CD4-positive, alpha-beta T cell treated with Interleukin-2 at 100 ng/mL for 4 hours (primary cell): ENCODE data around the gene TMUB1.

Source experiments
- DNase-seq: peaks from one replicate; pipeline ENCODE4 v3.0.0-alpha.2; 2020; ENCODE audit warnings: low spot score

TMUB1 gene

DNA sequence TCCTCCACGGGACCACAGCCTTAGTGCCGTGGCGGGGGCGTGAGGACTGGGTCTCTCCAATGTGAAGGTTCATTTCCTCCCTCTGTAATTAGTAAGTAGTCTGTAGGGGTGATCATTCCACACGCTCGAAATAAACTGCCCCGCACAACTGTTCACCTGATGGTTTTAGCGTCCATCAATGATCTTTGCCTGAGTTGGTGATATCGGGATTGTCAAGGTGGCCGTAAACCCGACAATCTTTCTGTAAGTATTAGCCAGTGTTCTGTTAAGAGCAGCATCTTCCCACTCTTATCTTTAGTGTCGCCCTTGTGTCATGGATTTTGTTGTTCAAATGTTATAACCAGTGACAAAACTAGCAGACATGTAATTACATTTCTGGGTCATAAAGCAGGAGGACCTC lies 20.7 kb upstream of the TMUB1 start:
- DNase-seq: no peak

DNA sequence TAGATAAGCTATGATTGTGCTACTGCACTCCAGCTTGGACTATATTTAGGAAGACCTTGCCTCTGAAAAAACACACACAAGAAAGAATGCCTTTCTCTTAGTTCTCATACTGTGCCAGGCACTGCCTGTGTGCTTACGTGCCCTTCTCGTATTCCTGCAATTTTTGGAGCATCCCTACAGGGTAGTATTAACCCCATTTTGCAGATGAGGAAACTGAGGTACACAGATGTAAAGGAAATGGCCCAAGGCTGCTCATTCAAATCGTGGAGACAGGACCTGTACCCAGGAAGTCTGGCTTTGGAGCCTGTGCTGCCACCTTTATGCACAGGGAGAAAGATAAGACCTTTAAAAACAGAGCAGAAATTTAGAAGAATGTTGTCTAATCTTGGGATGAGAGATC lies 19.7 kb upstream of the TMUB1 start:
- DNase-seq: no peak

GRCh38 chr7:151101621-151102396 lies 18.5 kb upstream of the TMUB1 start:
- DNase-seq: no peak

DNA sequence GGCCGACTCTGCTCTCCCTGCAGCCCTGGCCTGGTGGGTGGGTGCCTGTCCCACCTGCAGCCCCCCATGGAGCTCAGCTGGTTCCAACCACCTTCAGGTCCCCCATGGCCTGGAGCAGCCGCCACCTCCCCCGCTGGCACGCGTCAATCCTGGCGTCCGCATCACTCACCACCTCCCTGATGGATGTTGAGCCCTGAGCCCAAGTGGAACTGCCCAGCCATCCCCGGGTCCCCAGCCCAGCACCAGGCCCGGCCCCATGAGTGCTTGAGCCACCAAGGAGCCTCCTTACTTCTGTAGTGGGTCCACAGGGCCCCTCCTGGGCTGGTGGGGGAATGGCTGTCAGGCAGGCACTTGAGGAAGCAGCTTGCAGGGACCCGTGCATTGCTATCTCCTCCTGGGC lies 17.6 kb upstream of the TMUB1 start:
- DNase-seq: no peak

- DNase-seq: no peak
These were observed 16.4 kb upstream of the TMUB1 start for GRCh38 chr7:151099486-151100211.

- DNase-seq: no peak
These were observed 12.7 kb upstream of the TMUB1 start for GRCh38 chr7:151095828-151096475.

- DNase-seq: no peak
These were observed 12.0 kb upstream of the TMUB1 start for GRCh38 chr7:151095123-151095797.

- DNase-seq: no peak
These were observed 11.4 kb upstream of the TMUB1 start for GRCh38 chr7:151094675-151095074.

GRCh38 chr7:151093748-151094147 lies 10.5 kb upstream of the TMUB1 start:
- no peak for DNase-seq

DNA sequence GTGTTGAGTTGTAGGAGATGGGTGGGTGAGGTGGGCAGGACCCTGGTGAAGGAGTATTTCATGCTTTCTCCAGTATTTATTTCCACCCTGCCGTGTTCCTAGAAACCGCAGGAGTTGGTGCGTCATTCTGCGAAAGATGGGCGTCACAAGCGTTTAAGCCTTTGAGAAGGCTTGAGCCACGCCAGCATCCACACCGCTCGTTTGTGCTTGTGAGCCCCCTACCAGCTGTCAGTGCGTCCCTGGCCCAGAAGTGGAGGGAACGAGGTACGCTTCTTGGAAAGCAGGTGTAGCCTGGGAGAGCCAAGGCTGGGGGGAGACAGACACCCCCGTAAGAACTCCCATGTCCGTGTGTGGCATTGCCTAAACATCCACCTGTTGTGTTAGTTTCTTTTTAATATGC lies 8.7 kb upstream of the TMUB1 start:
- no peak for DNase-seq

- no peak for DNase-seq
These were observed 8.1 kb upstream of the TMUB1 start for GRCh38 chr7:151091431-151091830.

GRCh38 chr7:151091003-151091402 lies 7.7 kb upstream of the TMUB1 start:
- DNase-seq: no peak

GRCh38 chr7:151089893-151090730 lies 6.8 kb upstream of the TMUB1 start:
- DNase-seq: no peak

DNA sequence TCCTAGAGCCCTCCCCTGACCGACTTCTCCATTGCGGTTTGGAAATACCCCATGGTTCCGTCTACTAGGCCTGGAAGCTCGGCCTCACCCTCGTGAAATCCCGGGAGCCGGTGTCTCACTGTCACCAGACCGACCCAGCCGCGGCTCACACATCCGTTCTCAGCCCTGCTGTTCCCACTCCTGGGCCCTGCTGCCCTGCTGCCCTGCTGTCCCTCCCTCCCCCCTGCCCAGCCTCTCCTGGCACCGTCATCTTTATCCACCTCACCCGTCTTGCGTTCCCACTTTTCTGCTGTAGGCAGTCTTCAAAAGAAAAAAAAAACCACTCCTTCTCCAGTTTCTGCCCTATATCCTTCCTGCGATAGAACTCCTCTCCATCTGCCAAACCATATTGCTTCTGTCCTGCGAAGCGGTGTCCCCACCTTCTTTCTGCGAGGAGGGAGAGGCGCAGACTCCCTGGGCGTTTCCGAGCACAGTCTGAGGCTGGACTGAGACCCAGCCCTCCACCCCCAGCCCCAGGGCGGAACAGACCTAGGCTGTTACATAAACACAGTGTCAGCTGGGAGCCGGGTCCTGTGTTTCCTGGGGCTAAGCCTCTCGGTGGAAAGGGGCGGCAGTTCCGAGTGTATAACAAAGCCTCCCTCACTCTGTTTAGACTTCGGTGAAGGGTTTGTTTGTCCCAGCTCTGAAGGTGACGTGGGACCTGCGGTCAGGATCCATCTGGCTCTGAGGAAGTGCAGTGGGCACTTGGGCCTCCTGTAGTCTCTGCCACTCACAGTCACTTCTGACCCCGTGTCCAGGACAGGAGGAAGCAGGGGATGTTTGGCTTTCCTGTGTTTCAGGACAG lies 5.8 kb upstream of the TMUB1 start:
- DNase-seq: peak; percentile 22

- DNase-seq: no peak
These were observed 4.9 kb upstream of the TMUB1 start for GRCh38 chr7:151088019-151088855.

DNA sequence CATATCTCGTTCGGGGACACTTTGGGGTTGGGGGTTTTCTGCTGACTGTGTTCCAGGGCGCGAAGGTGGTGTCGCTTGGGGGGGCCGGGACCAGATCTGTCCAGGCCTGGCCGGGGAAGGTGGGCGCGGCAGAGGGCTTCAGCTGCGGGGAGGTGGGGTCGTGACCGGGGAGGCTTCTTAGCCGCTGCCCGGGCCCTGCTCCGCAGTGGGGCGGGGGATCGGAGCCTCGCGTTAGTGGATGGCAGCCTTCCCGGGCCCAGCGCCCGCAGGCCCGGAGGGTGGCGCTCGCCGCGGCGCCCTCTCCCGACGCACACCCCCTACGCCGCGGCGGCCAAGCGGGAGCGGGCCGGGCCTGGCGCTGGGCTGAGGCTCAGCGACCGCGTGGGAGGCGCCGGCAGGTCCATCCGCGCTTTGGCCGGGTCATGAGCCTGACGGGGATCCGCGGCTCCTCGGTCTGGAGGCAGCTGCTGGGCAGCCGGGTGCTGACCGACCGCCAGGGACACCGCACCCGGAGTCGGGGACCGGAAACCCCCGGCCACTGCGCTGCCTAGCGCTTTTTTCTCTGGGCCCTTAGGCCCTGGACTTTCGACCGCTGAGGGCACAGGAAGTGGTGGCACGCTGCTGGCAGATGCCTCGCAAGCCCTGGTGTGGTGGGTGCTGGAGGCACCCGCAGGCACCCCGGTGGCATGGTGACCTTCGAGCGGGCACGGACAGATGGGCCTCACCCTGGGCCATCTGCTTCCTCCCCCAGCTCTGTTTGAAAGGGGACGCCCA lies 4.1 kb upstream of the TMUB1 start:
- peak; percentile 24 for DNase-seq

GRCh38 chr7:151086802-151087244 lies 3.5 kb upstream of the TMUB1 start:
- peak; percentile 10 for DNase-seq

GRCh38 chr7:151085691-151086620 lies 2.7 kb upstream of the TMUB1 start, which contains the start of gene AGAP3:
AGAP3 (plus strand) TSS chr7:151086475; CDS start chr7:151086742, 267 bp downstream.
- DNase-seq: peak; percentile 53
